Fibroblast of skin of abdomen (primary cell): ENCODE measurements around the gene EML1.
A peak's percentile ranks its signal among the peaks of the same experiment; 100 is the strongest.

Source experiments
- DNase-seq: peaks from one replicate; pipeline ENCODE4 v3.0.0-alpha.2; 2013

EML1 gene

GRCh38 chr14:99873653-99874052 is 80.4 kb downstream of the EML1 start:
- DNase-seq: no peak

- no peak for DNase-seq
These were observed 81.1 kb downstream of the EML1 start for GRCh38 chr14:99874306-99874705.

GRCh38 chr14:99875421-99875820 is 82.2 kb downstream of the EML1 start:
- no peak for DNase-seq

- no peak for DNase-seq
These were observed 82.6 kb downstream of the EML1 start for GRCh38 chr14:99875836-99876235.

- DNase-seq: no peak
These were observed 83.2 kb downstream of the EML1 start for GRCh38 chr14:99876406-99876805.

GRCh38 chr14:99878563-99878962 is 85.3 kb downstream of the EML1 start:
- no peak for DNase-seq

GRCh38 chr14:99879401-99880295 is 86.4 kb downstream of the EML1 start:
- DNase-seq: peak; percentile 84

- DNase-seq: peak; percentile 60
These were observed 87.6 kb downstream of the EML1 start for GRCh38 chr14:99880651-99881420.

- DNase-seq: no peak
These were observed 90.8 kb downstream of the EML1 start for GRCh38 chr14:99883866-99884650.

- DNase-seq: peak; percentile 62
These were observed 91.8 kb downstream of the EML1 start for GRCh38 chr14:99884834-99885648.

- DNase-seq: no peak
These were observed 92.4 kb downstream of the EML1 start for GRCh38 chr14:99885649-99885958.

GRCh38 chr14:99887407-99887806 is 94.2 kb downstream of the EML1 start:
- DNase-seq: no peak

GRCh38 chr14:99888149-99888548 is 94.9 kb downstream of the EML1 start:
- DNase-seq: no peak

- DNase-seq: no peak
These were observed 96.1 kb downstream of the EML1 start for GRCh38 chr14:99889268-99889667.

- DNase-seq: no peak
These were observed 98.1 kb downstream of the EML1 start for GRCh38 chr14:99891266-99891665.

- no peak for DNase-seq
These were observed 98.7 kb downstream of the EML1 start for GRCh38 chr14:99891900-99892299.

GRCh38 chr14:99892406-99892805 is 99.2 kb downstream of the EML1 start:
- DNase-seq: no peak

GRCh38 chr14:99896361-99896760 is 103.1 kb downstream of the EML1 start:
- peak; percentile 17 for DNase-seq

- peak; percentile 14 for DNase-seq
These were observed 106.5 kb downstream of the EML1 start for GRCh38 chr14:99899578-99900178.

- no peak for DNase-seq
These were observed 109.7 kb downstream of the EML1 start for GRCh38 chr14:99902925-99903324.

GRCh38 chr14:99904506-99904905 is 111.3 kb downstream of the EML1 start:
- DNase-seq: no peak

- no peak for DNase-seq
These were observed 111.9 kb downstream of the EML1 start for GRCh38 chr14:99905121-99905520.
